ENCODE results near the gene PDSS2.
"Not testable (repeated sequence)": the region's sequence is repeated elsewhere in the genome, so short reads cannot be mapped to it uniquely, and the experiment has no call there.

PDSS2 gene

GRCh38 chr6:107120404-107120803, 339.0 kb downstream of the PDSS2 start:
- TF ChIP-seq Cebpa-rat (IDR thresholded peaks at IDR 0.05): no peak
- Histone ChIP-seq H3K9me3 (replicated peaks in 1 of 11) (no peaks in the 10 kb centered on the region), H3K9ac (no peak overlapping the region), H3K4me3 (no peak overlapping the region), H3K36me3 (no peaks in the 10 kb centered on the region), H3K27me3 (no peaks in the 10 kb centered on the region), H4K20me1 (no peaks in the 10 kb centered on the region), H3K27ac (no peak overlapping the region), H3K4me1 (peaks cover 9 to 40% (median 33%) of the 10 kb centered on the region in 10 experiments; a peak in 19 of 20 replicates), H3K4me2 (no peak overlapping the region)

GRCh38 chr6:107118976-107119375, 340.4 kb downstream of the PDSS2 start:
- peak overlapping the region in 9 of 11 experiments; percentile 14 to 91 (median 45); a peak in 17 of 22 replicates for H3K4me2 ChIP-seq
- H3K9me3 ChIP-seq (replicated peaks in 1 of 11): no peaks in the 10 kb centered on the region
- H4K20me1 ChIP-seq: peaks cover 0 to 2% (median 0%) of the 10 kb centered on the region in 11 experiments; a peak in 5 of 22 replicates
- H3K36me3 ChIP-seq: no peaks in the 10 kb centered on the region
- H3K9ac ChIP-seq: no peak overlapping the region
- no peak for TF ChIP-seq Cebpa-rat (IDR thresholded peaks at IDR 0.05)
- peaks cover 10 to 42% (median 35%) of the 10 kb centered on the region in 10 experiments for H3K4me1 ChIP-seq
- H3K27me3 ChIP-seq: no peaks in the 10 kb centered on the region
- H3K27ac ChIP-seq: no peak overlapping the region
- no peak overlapping the region for H3K4me3 ChIP-seq

GRCh38 chr6:107118540-107118939, 340.8 kb downstream of the PDSS2 start:
- not testable (repeated sequence) for H3K27me3 ChIP-seq; H3K4me3 ChIP-seq; H3K9ac ChIP-seq; H3K9me3 ChIP-seq (replicated peaks in 1 of 11); H4K20me1 ChIP-seq; H3K36me3 ChIP-seq; H3K27ac ChIP-seq
- Histone ChIP-seq H3K4me2 (peak overlapping the region in 9 of 11 experiments; percentile 14 to 91 (median 45); a peak in 15 of 22 replicates), H3K4me1 (peaks cover 15 to 47% (median 40%) of the 10 kb centered on the region in 10 experiments)

GRCh38 chr6:107116931-107117330, 342.4 kb downstream of the PDSS2 start:
- peak overlapping the region in 9 of 10 experiments; percentile 67 to 86 (median 79); a peak in 15 of 20 replicates for H3K4me3 ChIP-seq
- peaks cover 0 to 22% (median 0%) of the 10 kb centered on the region in 11 experiments; a peak in 5 of 22 replicates for H4K20me1 ChIP-seq
- peaks cover 0 to 6% (median 0%) of the 10 kb centered on the region in 11 experiments; a peak in 4 of 22 replicates for H3K36me3 ChIP-seq
- TF ChIP-seq Cebpa-rat (IDR thresholded peaks at IDR 0.05): no peak
- peak overlapping the region; percentile 81 to 99 (median 89) for H3K4me2 ChIP-seq
- H3K4me1 ChIP-seq: peaks cover 21 to 57% (median 49%) of the 10 kb centered on the region in 10 experiments
- H3K9me3 ChIP-seq (replicated peaks in 1 of 11): no peaks in the 10 kb centered on the region
- peak overlapping the region in 1 of 11 experiments; percentile 95; a peak in 1 of 22 replicates for H3K27ac ChIP-seq
- peak overlapping the region in 9 of 11 experiments; percentile 75 to 97 (median 91); a peak in 11 of 22 replicates for H3K9ac ChIP-seq
- no peaks in the 10 kb centered on the region for H3K27me3 ChIP-seq

GRCh38 chr6:107116328-107116892, 343.0 kb downstream of the PDSS2 start:
- H3K4me1 ChIP-seq: peaks cover 21 to 57% (median 49%) of the 10 kb centered on the region in 10 experiments
- H3K9ac ChIP-seq: peak overlapping the region; percentile 71 to 97 (median 90); a peak in 20 of 22 replicates
- H4K20me1 ChIP-seq: peaks cover 0 to 22% (median 0%) of the 10 kb centered on the region in 11 experiments; a peak in 5 of 22 replicates
- no peaks in the 10 kb centered on the region; a peak in 1 of 22 replicates for H3K9me3 ChIP-seq (replicated peaks in 1 of 11)
- no peaks in the 10 kb centered on the region for H3K27me3 ChIP-seq
- peak overlapping the region; percentile 81 to 99 (median 89) for H3K4me2 ChIP-seq
- TF ChIP-seq Cebpa-rat (IDR thresholded peaks at IDR 0.05): no peak
- peak overlapping the region in 9 of 11 experiments; percentile 72 to 95 (median 92); a peak in 17 of 22 replicates for H3K27ac ChIP-seq
- peak overlapping the region; percentile 67 to 86 (median 79) for H3K4me3 ChIP-seq
- H3K36me3 ChIP-seq: peaks cover 0 to 7% (median 0%) of the 10 kb centered on the region in 11 experiments; a peak in 4 of 22 replicates

- peaks cover 0 to 22% (median 0%) of the 10 kb centered on the region in 11 experiments; a peak in 6 of 22 replicates for H4K20me1 ChIP-seq
- peak overlapping the region in 10 of 11 experiments; percentile 38 to 95 (median 91); a peak in 20 of 22 replicates for H3K27ac ChIP-seq
- H3K36me3 ChIP-seq: peaks cover 0 to 9% (median 0%) of the 10 kb centered on the region in 11 experiments; a peak in 4 of 22 replicates
- H3K4me3 ChIP-seq: peak overlapping the region; percentile 67 to 86 (median 79)
- TF ChIP-seq Cebpa-rat (IDR thresholded peaks at IDR 0.05): no peak
- no peaks in the 10 kb centered on the region; a peak in 1 of 22 replicates for H3K9me3 ChIP-seq (replicated peaks in 1 of 11)
- H3K4me1 ChIP-seq: peaks cover 25 to 63% (median 52%) of the 10 kb centered on the region in 10 experiments
- peak overlapping the region; percentile 71 to 97 (median 90) for H3K9ac ChIP-seq
- H3K27me3 ChIP-seq: no peaks in the 10 kb centered on the region
- peak overlapping the region; percentile 81 to 99 (median 89) for H3K4me2 ChIP-seq
Observed at GRCh38 chr6:107115695-107116327, 343.6 kb downstream of the PDSS2 start.

- H4K20me1 ChIP-seq: peaks cover 0 to 28% (median 0%) of the 10 kb centered on the region in 11 experiments; a peak in 6 of 22 replicates
- peaks cover 32 to 70% (median 59%) of the 10 kb centered on the region in 10 experiments for H3K4me1 ChIP-seq
- peaks cover 0 to 9% (median 0%) of the 10 kb centered on the region in 11 experiments; a peak in 4 of 22 replicates for H3K36me3 ChIP-seq
- peak within 1 kb of the TSS in 10 of 11 experiments; percentile 53 to 95 (median 91); a peak in 20 of 22 replicates for H3K27ac ChIP-seq
- H3K9me3 ChIP-seq (replicated peaks in 1 of 11): no peaks in the 10 kb centered on the region; a peak in 1 of 22 replicates
- H3K4me2 ChIP-seq: peak within 1 kb of the TSS; percentile 81 to 99 (median 89)
- no peaks in the 10 kb centered on the region for H3K27me3 ChIP-seq
- TF ChIP-seq Cebpa-rat (IDR thresholded peaks at IDR 0.05): no peak
- H3K9ac ChIP-seq: peak within 1 kb of the TSS; percentile 71 to 97 (median 90)
- H3K4me3 ChIP-seq: peak within 1 kb of the TSS; percentile 67 to 86 (median 79)
Observed at GRCh38 chr6:107114926-107115694, 344.3 kb downstream of the PDSS2 start, which contains the start of gene BEND3. Gene BEND3 (minus strand): TSS chr6:107115515. CDS start chr6:107099285, 16,230 bp downstream.

GRCh38 chr6:107114213-107114925, 345.0 kb downstream of the PDSS2 start:
- Histone ChIP-seq H3K4me1 (peaks cover 39 to 75% (median 64%) of the 10 kb centered on the region in 10 experiments), H3K9me3 (replicated peaks in 1 of 11) (no peaks in the 10 kb centered on the region; a peak in 1 of 22 replicates), H3K36me3 (peaks cover 0 to 9% (median 0%) of the 10 kb centered on the region in 11 experiments; a peak in 4 of 22 replicates), H3K27me3 (no peaks in the 10 kb centered on the region), H3K27ac (peak overlapping the region in 10 of 11 experiments; percentile 53 to 95 (median 91); a peak in 20 of 22 replicates), H3K9ac (peak overlapping the region; percentile 71 to 97 (median 90); a peak in 21 of 22 replicates), H3K4me2 (peak overlapping the region; percentile 56 to 88 (median 77)), H4K20me1 (peaks cover 0 to 34% (median 0%) of the 10 kb centered on the region in 11 experiments; a peak in 6 of 22 replicates), H3K4me3 (peak overlapping the region; percentile 67 to 86 (median 79))
- no peak for TF ChIP-seq Cebpa-rat (IDR thresholded peaks at IDR 0.05)
